LNCAP (cell line): Measurements from ENCODE around the gene COIL.

Source experiments
- TF ChIP-seq, protein P1 (sequence below): fragments of 450-650 bp; IDR thresholded peaks from 2 replicates; pipeline ENCODE4 v1.5.1; 2017; ENCODE audit warnings: mild to moderate bottlenecking

The COIL gene

DNA sequence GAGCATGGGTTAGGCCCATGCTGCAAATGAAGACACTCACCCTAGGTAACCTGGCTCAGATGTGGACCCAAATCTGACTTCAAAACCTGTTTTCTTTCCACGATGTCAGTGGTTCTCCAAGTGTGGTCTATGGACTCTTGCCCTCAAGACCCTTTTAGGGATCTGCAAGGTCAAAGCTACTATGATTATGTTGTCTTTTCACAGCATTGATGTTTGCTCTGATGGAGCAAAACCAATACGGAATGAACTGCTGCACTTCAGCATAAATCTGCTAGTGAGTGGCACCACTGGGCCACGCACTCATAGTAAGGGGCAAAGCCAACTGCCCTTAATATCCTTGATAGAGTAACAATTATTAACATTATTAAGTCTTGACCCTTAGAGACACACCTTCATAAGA, 25.4 kb downstream of the COIL start:
- TF ChIP-seq, protein P1, sequence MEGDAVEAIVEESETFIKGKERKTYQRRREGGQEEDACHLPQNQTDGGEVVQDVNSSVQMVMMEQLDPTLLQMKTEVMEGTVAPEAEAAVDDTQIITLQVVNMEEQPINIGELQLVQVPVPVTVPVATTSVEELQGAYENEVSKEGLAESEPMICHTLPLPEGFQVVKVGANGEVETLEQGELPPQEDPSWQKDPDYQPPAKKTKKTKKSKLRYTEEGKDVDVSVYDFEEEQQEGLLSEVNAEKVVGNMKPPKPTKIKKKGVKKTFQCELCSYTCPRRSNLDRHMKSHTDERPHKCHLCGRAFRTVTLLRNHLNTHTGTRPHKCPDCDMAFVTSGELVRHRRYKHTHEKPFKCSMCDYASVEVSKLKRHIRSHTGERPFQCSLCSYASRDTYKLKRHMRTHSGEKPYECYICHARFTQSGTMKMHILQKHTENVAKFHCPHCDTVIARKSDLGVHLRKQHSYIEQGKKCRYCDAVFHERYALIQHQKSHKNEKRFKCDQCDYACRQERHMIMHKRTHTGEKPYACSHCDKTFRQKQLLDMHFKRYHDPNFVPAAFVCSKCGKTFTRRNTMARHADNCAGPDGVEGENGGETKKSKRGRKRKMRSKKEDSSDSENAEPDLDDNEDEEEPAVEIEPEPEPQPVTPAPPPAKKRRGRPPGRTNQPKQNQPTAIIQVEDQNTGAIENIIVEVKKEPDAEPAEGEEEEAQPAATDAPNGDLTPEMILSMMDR: no peak

DNA sequence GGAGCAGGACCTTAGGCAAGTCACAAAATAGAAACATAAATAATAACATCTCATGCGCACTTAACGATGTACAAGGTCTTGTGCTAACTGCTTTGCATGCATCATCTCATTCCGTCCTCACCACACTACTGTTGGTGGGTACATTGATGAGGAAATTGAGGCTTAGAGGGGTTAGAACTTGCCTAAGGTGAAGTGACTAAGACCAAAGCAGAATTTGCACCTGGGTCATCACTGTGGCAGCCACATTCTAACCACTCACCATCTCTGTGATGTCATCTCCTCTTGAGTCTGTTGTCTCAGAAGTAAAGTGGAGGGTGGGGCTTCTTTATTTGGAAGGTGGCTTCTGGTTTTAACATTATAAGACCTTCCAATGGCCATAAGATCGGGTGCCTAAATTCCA, 26.6 kb downstream of the COIL start:
- TF ChIP-seq, protein P1: no peak

DNA sequence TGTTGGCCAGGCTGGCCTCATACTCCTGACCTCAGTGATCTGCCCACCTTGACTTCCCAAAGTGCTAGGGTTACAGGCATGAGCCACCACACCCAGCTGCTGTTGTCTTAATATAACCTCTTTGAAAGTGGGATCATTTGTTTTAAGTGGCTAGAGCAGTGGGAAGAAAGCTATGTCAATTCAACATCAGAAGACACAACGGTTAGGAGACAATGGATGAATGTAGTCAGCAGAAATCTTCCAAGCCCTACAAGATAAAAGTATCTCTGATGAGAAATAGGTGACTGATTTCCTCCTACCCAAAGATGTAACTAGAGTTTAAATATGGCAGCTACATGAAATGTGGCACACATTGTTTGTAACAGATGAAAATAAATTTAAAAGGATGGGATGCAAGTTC, 27.0 kb downstream of the COIL start:
- TF ChIP-seq, protein P1: no peak

DNA sequence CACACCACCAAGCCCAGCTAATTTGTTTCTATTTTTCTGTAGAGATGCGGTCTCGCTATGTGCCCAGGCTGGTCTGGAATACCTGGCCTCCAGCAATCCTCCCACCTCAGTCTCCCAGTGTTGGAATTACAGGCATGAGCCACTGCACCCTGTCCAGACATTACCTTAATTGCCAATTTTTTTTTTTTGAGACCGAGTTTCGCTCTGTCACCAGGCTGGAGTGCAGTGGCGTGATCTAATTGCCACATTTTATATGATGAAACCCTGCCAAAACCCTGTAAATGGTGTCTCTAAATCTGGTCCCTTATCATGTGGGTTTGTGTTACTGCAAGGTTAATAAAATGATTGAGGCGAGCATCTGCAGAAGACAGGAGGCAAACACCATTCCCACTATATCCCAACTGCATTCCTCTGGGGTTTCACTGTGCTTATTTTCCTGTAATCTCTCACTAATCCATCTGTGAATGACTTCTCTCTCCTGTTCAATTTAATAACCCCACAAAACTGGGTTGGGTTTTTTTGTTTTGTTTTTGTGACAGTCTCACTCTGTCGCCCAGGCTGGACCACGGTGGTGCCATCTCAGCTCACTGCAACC, 27.6 kb downstream of the COIL start:
- TF ChIP-seq, protein P1: no peak

DNA sequence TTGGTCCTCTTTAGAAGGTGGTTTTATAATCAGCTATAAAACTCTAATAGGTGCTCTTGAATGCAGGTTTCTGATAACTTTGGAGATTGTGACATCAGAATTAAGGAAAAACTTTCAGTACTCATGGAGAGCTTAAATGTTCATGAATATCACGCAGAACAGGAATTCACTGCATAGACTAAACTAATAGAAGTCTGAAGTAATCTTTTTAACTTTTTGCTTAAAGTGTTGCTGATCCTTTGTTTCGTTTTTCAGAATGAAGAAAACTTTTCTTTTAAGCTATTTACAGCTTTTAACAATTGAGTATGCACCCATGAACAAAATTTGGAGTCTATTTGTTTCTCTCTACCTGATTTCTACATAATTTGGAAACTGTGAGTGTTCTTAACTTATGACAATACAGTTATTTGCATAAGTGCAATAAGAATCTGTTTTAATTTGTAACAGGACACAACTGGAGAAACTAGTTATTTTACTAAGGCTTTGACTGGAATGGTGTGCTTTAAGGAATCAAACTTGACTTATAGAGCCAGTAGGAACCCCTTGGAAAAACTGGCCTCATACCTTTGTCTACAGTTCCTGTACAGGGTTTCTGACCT, 30.0 kb downstream of the COIL start:
- TF ChIP-seq, protein P1: no peak

DNA sequence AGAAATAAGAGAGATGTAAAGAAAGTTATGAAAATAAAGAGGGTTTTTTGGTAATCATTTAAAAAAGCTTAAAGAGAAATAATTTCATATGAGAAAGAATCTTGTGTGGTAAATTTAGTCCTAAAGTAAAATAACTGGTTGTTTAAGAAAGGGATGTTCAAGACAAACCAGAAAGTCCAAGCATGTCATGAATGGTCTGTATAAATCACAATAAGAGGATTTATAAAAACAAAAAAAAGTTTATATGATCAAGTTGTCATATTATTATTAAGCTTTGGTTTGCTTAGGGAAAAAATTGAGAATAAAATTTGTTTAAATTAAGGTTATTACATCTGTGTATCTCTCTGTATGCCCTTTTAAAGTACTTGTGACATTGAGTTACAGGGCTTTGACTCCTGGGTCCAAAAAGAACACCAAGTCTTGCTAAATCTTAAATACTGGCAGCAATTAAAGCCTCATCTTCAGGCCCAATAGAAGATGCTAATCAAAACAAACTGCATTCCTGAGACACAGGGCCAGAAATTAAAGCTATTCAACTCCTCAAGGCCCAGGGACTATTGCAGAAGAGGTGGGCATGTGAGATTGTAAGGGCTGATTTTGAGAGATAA, 31.4 kb downstream of the COIL start:
- TF ChIP-seq, protein P1: no peak

DNA sequence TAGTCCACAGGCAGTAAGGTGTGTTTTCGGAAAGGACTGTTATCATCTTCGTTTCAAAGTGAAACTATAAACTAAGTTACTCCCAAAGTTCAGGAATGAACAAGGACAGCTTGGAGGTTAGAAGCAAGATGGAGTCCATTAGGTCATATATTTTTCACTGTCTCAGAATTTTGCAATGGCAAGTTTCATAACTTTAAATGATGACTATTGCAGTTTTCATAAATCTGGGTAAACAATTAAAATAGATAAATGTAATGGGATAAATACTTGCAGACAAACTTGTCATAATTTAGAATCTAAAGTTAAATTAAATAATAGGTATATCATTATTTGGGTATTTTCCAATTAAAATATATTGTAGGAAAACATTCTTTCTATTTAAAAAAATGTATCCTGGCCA, 32.3 kb downstream of the COIL start:
- TF ChIP-seq, protein P1: no peak
